Ovary (tissue), 9 donors: ENCODE results near the gene SSU72. TPM values are rescaled to one million over a fixed set of nuclear protein-coding genes. Genes with fewer than 3 reads are reported as not detected.

Experiments used
- DNase-seq, 5 donors: peaks; one replicate each; pipeline ENCODE4 v3.0.0-alpha.2; 2019 to 2020
- H3K27ac ChIP-seq, 2 donors: fragments of 200-600 bp; one replicate each; pipeline versions ENCODE4 v1.5.1 to v1.8.0; 2019 to 2022
- H3K27me3 ChIP-seq: fragments of 200-600 bp; one replicate; pipeline ENCODE4 v1.8.0; 2022
- H3K36me3 ChIP-seq: fragments of 200-600 bp; sonication (generic); one replicate; pipeline ENCODE4 v1.5.1; 2019
- H3K4me1 ChIP-seq: one replicate; pipeline ENCODE4 v1.8.1; 2013; ENCODE audit warnings: mild to moderate bottlenecking, moderate library complexity; ENCODE audit not compliant: insufficient read depth
- H3K4me3 ChIP-seq: fragments of 200-600 bp; sonication (generic); one replicate; pipeline ENCODE4 v1.5.1; 2017
- H3K9me3 ChIP-seq, 2 donors: fragments of 200-600 bp in 1 of 2; sonication (generic) in 1 of 2; one replicate each; pipeline versions ENCODE4 v1.5.1 to v1.8.1; 2013 to 2019; ENCODE audit warnings: mild to moderate bottlenecking in 1 of 2, moderate library complexity in 1 of 2
- CTCF ChIP-seq, 3 donors: fragments of 450-650 bp in 2 of 3; fragments of 200-600 bp in 1 of 3; IDR thresholded peaks; one replicate each; pipeline versions ENCODE4 v1.5.1 to v1.8.0; 2016 to 2022; ENCODE audit warnings: antibody characterized with exemption in 3 of 3, mild to moderate bottlenecking in 1 of 3
- EP300 ChIP-seq: sonication (generic); formaldehyde crosslinking; IDR thresholded peaks from one replicate; pipeline ENCODE4 v1.6.1; 2017; ENCODE audit warnings: antibody characterized with exemption
- POLR2A ChIP-seq: fragments of 450-650 bp; IDR thresholded peaks from one replicate; pipeline ENCODE4 v1.6.1; 2017; ENCODE audit warnings: antibody characterized with exemption, mild to moderate bottlenecking, moderate library complexity
- WGBS, 3 donors: extraction: QIAGEN DNeasy Blood & Tissue Kit in 1 of 3; methylation state at CpG; one replicate each; pipeline versions ENCODE4 v1.1.5 to v1.1.7; 2013 to 2017; 5-methylcytosine and 5-hydroxymethylcytosine counted together
- intact Hi-C, 4 donors: fragments of 100-400 bp; cut with DNase I; formaldehyde crosslinking; loops; one replicate each; pipeline versions ENCODE4 v1.11.0 to v1.15.1; 2022 to 2023
- polyA plus RNA-seq, 2 donors: library from polyadenylated mRNA; stranded (reverse); fragments of 200-250 nt in 1 of 2; fragments of 350-450 nt in 1 of 2; fragmentation: Illumina TruSeq in 1 of 2; extraction: RNeasy Lipid Tissue Mini Kit (QIAGEN cat#74804) in 1 of 2; gene quantifications; one replicate each; pipeline ENCODE4 v1.2.3, GENCODE V29; 2013 to 2014
- total RNA-seq, 7 donors: library from RNA; depleted of rRNA in 2 of 7; stranded (reverse); fragments of >200 nt in 2 of 7; fragmentation: NEBNext Ultra II Directional in 3 of 7; extraction: Animal tissue kit (Norgen Biotek cat#: 25700) in 3 of 7; gene quantifications; one replicate each; pipeline versions ENCODE4 v1.1.0 to v1.2.4, GENCODE V29; 2016 to 2023
- donor health status: DM: no; HTN: no; CAD: no; lungs with moderate emphysema.
- donor health status: DM: no; HTN: no; CAD: no.
- donor health status: Bipolar disorder and iron deficiency.
- donor health status: DM: yes; HTN: yes; CAD: no.
- donor health status: DM: no; HTN: no; CAD: no.
- donor health status: DM: yes; HTN: yes; CAD: no.

Gene SSU72
- total and polyA plus RNA-seq, 9 donors: 72.3 to 119 (median 110) TPM

GRCh38 chr1:1540090-1540817, 34.4 kb downstream of the SSU72 start, which contains the start of gene TMEM240:
Gene TMEM240, minus strand, starts transcription at chr1:1540624. Its CDS starts 278 bp downstream, at chr1:1540346.
- Histone ChIP-seq H3K9me3 (no peaks in the 10 kb centered on the region), H3K27ac (peak within 1 kb of the TSS; percentile 75 to 87), H3K36me3 (no peaks in the 10 kb centered on the region), H3K4me3 (peak within 1 kb of the TSS; percentile 57), H3K4me1 (peaks cover 11% of the 10 kb centered on the region), H3K27me3 (no peaks in the 10 kb centered on the region)
- intact Hi-C loops: no loop called here
- peak; percentile 85 to 91 (median 89) for DNase-seq
- TF ChIP-seq CTCF (IDR thresholded peaks at IDR 0.05) (no peak), EP300 (no peak), POLR2A (no peak)
- 1 to 2% (median 1%) methylated on average over 27 to 89 of the region's 100 CpGs for WGBS, 3 donors

- peak; percentile 59 to 76 (median 67) for DNase-seq
- TF ChIP-seq POLR2A: no peak
- Histone ChIP-seq H3K27ac (peak overlapping the region; percentile 75 to 87), H3K4me3 (peak overlapping the region; percentile 57), H3K9me3 (no peaks in the 10 kb centered on the region), H3K36me3 (no peaks in the 10 kb centered on the region), H3K27me3 (no peaks in the 10 kb centered on the region), H3K4me1 (peaks cover 11% of the 10 kb centered on the region)
- intact Hi-C loops: no loop called here
- WGBS, 3 donors: 5 to 9% (median 6%) methylated on average over 37 to 65 of the region's 66 CpGs
These were observed 35.2 kb downstream of the SSU72 start for GRCh38 chr1:1539310-1540089.

GRCh38 chr1:1538989-1539309, 35.7 kb downstream of the SSU72 start:
- Histone ChIP-seq H3K4me1 (peaks cover 11% of the 10 kb centered on the region), H3K9me3 (no peaks in the 10 kb centered on the region), H3K4me3 (peak overlapping the region; percentile 57), H3K36me3 (no peaks in the 10 kb centered on the region), H3K27me3 (no peaks in the 10 kb centered on the region), H3K27ac (peak overlapping the region in 1 of 2 donors; percentile 75)
- 33 to 60% (median 54%) methylated on average over 18 of the region's 18 CpGs for WGBS, 3 donors
- intact Hi-C loops: no loop called here
- peak in 1 of 5 donors; percentile 50 for DNase-seq
- TF ChIP-seq EP300: no peak
- TF ChIP-seq POLR2A: no peak
- TF ChIP-seq CTCF (IDR thresholded peaks at IDR 0.05): no peak

- Histone ChIP-seq H3K36me3 (no peaks in the 10 kb centered on the region), H3K4me3 (no peak overlapping the region), H3K27me3 (no peaks in the 10 kb centered on the region), H3K27ac (no peak overlapping the region), H3K4me1 (peaks cover 11% of the 10 kb centered on the region), H3K9me3 (no peaks in the 10 kb centered on the region)
- WGBS, 3 donors: 74 to 91% (median 86%) methylated on average over 18 to 23 of the region's 23 CpGs
- no peak for TF ChIP-seq EP300
- TF ChIP-seq CTCF (IDR thresholded peaks at IDR 0.05): no peak
- intact Hi-C loops: no loop called here
- DNase-seq: no peak
These were observed 36.3 kb downstream of the SSU72 start for GRCh38 chr1:1538334-1538733.
